ENCODE data around the gene MCC.

Gene MCC

GRCh38 chr5:113240951-113241726 lies 247.1 kb downstream of the MCC start:
- TF ChIP-seq REST (IDR thresholded peaks at IDR 0.05; ENCODE audit: insufficient read depth in 1 of 2, low read depth in 2 of 2, low read length in 2 of 2): no peak
- TF ChIP-seq FOXP2 (optimal IDR thresholded peaks at IDR 0.05; ENCODE audit: borderline replicate concordance, extremely low read depth, extremely low read length, insufficient read depth): no peak
- no peak for TF ChIP-seq TAF1 (IDR thresholded peaks at IDR 0.05; ENCODE audit: borderline replicate concordance, insufficient read depth, low read length)
- no peak for TF ChIP-seq SIN3A (IDR thresholded peaks at IDR 0.05; ENCODE audit: borderline replicate concordance, insufficient read depth, low read length)
- TF ChIP-seq POLR2AphosphoS5 (IDR thresholded peaks at IDR 0.05; ENCODE audit: low read depth, low read length): no peak

- TF ChIP-seq POLR2AphosphoS5 (IDR thresholded peaks at IDR 0.05; ENCODE audit: low read depth, low read length) (no peak), REST (IDR thresholded peaks at IDR 0.05; ENCODE audit: insufficient read depth in 1 of 2, low read depth in 2 of 2, low read length in 2 of 2) (no peak)
Measured at GRCh38 chr5:113240032-113240431, 248.2 kb downstream of the MCC start.

- TF ChIP-seq SIN3A (IDR thresholded peaks at IDR 0.05; ENCODE audit: borderline replicate concordance, insufficient read depth, low read length): no peak
- TF ChIP-seq REST (IDR thresholded peaks at IDR 0.05; ENCODE audit: insufficient read depth in 1 of 2, low read depth in 2 of 2, low read length in 2 of 2): no peak
- no peak for TF ChIP-seq POLR2AphosphoS5 (IDR thresholded peaks at IDR 0.05; ENCODE audit: low read depth, low read length)
- no peak for TF ChIP-seq FOXP2 (optimal IDR thresholded peaks at IDR 0.05; ENCODE audit: borderline replicate concordance, extremely low read depth, extremely low read length, insufficient read depth)
- TF ChIP-seq TAF1 (IDR thresholded peaks at IDR 0.05; ENCODE audit: borderline replicate concordance, insufficient read depth, low read length): no peak
Measured at GRCh38 chr5:113237893-113238292, 250.4 kb downstream of the MCC start.

GRCh38 chr5:113236536-113237288 lies 251.5 kb downstream of the MCC start:
- TF ChIP-seq POLR2AphosphoS5 (IDR thresholded peaks at IDR 0.05; ENCODE audit: low read depth, low read length) (no peak), TAF1 (IDR thresholded peaks at IDR 0.05; ENCODE audit: borderline replicate concordance, insufficient read depth, low read length) (no peak), REST (IDR thresholded peaks at IDR 0.05; ENCODE audit: insufficient read depth in 1 of 2, low read depth in 2 of 2, low read length in 2 of 2) (no peak), FOXP2 (optimal IDR thresholded peaks at IDR 0.05; ENCODE audit: borderline replicate concordance, extremely low read depth, extremely low read length, insufficient read depth) (no peak), SIN3A (IDR thresholded peaks at IDR 0.05; ENCODE audit: borderline replicate concordance, insufficient read depth, low read length) (no peak)
